Nephron (organoid): ENCODE measurements around the gene TMEM144.
A peak's percentile ranks its signal among the peaks of the same experiment; 100 is the strongest.

ENCODE experiments used
- H3K27ac Mint-ChIP-seq, 3 experiments: 2 replicates each; pipeline ENCODE4 v1.8.0; 2020; ENCODE audit warnings: mixed read lengths in 3 of 3, mild to moderate bottlenecking in 2 of 3, moderate library complexity in 1 of 3
- H3K27me3 Mint-ChIP-seq: 2 replicates; pipeline ENCODE4 v1.8.0; 2021; ENCODE audit warnings: low read depth, mild to moderate bottlenecking, moderate library complexity, mixed read lengths
- H3K36me3 Mint-ChIP-seq: 2 replicates; pipeline ENCODE4 v1.8.0; 2020; ENCODE audit warnings: low read depth, mixed read lengths
- H3K4me1 Mint-ChIP-seq: 2 replicates; pipeline ENCODE4 v1.8.0; 2020; ENCODE audit warnings: mixed read lengths
- H3K4me3 Mint-ChIP-seq, 3 experiments: 2 replicates each; pipeline ENCODE4 v1.8.0; 2020; ENCODE audit warnings: mild to moderate bottlenecking in 3 of 3, mixed read lengths in 3 of 3, moderate library complexity in 2 of 3
- H3K9me3 Mint-ChIP-seq: 2 replicates; pipeline ENCODE4 v1.8.0; 2020; ENCODE audit warnings: mixed read lengths
- TF ChIP-seq, protein P1 (sequence below), 3 experiments: fragments of 200-600 bp; sonication (generic); IDR thresholded peaks; one replicate each; pipeline ENCODE4 v1.5.0; 2021; ENCODE audit warnings: antibody characterized with exemption in 3 of 3; ENCODE audit not compliant: unreplicated experiment in 3 of 3

Gene TMEM144

DNA sequence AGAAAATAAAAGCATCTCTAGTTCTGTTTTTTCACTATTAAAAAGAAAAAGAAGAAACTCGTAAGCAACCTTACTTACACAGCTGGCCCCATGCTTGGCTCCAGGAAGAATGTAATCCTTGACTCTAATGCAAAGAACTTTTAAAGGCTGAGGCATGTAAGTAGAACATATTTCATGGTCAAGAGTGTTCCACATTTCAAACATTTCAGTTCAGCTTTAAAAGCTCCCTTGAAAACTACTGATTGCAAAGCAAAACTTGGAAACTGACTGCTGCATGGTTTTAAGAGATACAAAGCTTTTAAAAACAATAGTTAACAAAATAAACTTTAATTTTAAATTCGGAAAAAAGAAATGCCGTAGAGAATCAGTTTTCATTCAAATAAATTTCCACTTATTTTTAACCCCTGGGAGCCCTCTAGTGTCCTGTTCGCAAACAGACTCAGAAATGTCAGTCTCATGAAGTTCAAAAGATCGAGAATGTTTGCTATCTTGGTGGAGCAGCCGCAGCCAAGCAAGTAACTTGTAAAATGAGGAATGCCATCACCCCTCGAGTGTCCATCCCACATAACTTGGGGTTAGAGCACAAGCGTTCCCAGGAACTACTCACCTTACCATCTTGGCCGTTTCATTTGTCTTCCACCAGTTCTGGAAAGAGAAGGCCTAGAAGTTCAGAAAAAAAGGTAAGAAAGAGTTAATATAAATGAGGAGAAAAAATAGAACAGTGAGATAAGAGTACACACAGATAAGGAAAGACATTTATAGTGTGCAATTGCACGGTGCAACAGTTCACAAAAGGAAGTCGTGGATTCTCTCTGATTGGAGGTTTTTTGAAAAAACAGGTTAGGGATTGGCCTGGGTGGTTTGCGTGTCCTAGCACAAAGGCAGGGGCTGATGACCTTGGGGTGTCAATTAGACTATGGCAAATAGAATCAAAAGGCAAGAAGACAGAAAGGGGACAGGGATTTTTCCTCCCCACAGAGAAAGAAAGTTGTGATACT, 37.7 kb upstream of the TMEM144 start, which contains the start of gene GASK1B:
GASK1B (minus strand) TSS at position 765 of the 998 bp plus-strand sequence. CDS start 1,650 bp downstream, outside the sequence.
- peak within 1 kb of the TSS; percentile 94 to 96 (median 95) for H3K27ac Mint-ChIP-seq
- H3K9me3 Mint-ChIP-seq = no peaks in the 10 kb centered on the region
- H3K27me3 Mint-ChIP-seq = no peaks in the 10 kb centered on the region
- peaks cover 20% of the 10 kb centered on the region for H3K4me1 Mint-ChIP-seq
- H3K36me3 Mint-ChIP-seq = peaks cover 4% of the 10 kb centered on the region
- TF ChIP-seq, protein P1, sequence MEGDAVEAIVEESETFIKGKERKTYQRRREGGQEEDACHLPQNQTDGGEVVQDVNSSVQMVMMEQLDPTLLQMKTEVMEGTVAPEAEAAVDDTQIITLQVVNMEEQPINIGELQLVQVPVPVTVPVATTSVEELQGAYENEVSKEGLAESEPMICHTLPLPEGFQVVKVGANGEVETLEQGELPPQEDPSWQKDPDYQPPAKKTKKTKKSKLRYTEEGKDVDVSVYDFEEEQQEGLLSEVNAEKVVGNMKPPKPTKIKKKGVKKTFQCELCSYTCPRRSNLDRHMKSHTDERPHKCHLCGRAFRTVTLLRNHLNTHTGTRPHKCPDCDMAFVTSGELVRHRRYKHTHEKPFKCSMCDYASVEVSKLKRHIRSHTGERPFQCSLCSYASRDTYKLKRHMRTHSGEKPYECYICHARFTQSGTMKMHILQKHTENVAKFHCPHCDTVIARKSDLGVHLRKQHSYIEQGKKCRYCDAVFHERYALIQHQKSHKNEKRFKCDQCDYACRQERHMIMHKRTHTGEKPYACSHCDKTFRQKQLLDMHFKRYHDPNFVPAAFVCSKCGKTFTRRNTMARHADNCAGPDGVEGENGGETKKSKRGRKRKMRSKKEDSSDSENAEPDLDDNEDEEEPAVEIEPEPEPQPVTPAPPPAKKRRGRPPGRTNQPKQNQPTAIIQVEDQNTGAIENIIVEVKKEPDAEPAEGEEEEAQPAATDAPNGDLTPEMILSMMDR (IDR thresholded peaks at IDR 0.05; ENCODE audit: unreplicated experiment in 3 of 3) = peak; percentile 61 to 82 (median 63)
- H3K4me3 Mint-ChIP-seq = peak within 1 kb of the TSS; percentile 90 to 97 (median 96)

DNA sequence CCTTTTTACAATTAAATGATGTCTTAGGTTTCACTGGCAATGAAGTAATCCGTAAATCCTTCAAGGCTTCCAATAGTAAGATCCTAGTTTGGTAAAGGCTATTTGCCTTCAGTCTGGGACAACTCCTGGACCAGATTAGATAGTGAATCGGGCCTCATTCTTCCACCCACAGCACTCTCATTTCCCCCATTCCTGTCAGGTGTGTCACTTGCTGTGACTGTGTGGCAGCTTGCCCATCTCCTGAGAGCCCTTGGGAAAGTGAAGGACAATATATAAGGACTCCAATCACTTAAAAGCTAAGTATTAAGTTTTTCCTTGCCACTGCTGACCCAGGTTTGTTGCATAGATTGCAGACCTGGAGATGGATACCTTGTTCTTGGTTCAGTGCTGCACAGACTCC, 34.2 kb upstream of the TMEM144 start:
- no peaks in the 10 kb centered on the region for H3K9me3 Mint-ChIP-seq
- H3K36me3 Mint-ChIP-seq = no peaks in the 10 kb centered on the region
- H3K27me3 Mint-ChIP-seq = no peaks in the 10 kb centered on the region
- TF ChIP-seq, protein P1 (IDR thresholded peaks at IDR 0.05; ENCODE audit: unreplicated experiment in 3 of 3) = no peak
- no peak overlapping the region for H3K27ac Mint-ChIP-seq
- no peak overlapping the region for H3K4me3 Mint-ChIP-seq
- H3K4me1 Mint-ChIP-seq = peaks cover 13% of the 10 kb centered on the region

DNA sequence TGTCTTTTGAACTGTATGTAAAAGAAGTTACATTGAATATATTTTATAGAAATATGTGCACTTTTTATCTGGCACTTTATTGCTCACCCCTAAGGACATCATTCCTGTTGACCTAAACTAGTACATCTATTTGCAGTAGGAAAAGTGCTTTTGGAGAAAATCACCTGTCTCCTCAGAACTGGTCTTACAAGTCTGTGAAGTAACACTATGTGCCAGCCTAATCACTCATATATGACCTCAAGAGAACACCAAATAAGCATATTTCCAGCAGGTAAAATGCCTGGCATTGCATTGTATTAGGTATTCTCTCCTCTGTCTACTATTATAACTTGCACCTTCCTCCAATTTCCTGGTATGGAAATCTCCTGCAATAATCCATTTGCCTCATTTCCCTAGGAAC, 33.5 kb upstream of the TMEM144 start:
- TF ChIP-seq, protein P1 (IDR thresholded peaks at IDR 0.05; ENCODE audit: unreplicated experiment in 3 of 3) = no peak
- no peaks in the 10 kb centered on the region for H3K27me3 Mint-ChIP-seq
- no peak overlapping the region for H3K4me3 Mint-ChIP-seq
- H3K27ac Mint-ChIP-seq = no peak overlapping the region
- H3K4me1 Mint-ChIP-seq = peaks cover 13% of the 10 kb centered on the region
- H3K36me3 Mint-ChIP-seq = no peaks in the 10 kb centered on the region
- no peaks in the 10 kb centered on the region for H3K9me3 Mint-ChIP-seq

DNA sequence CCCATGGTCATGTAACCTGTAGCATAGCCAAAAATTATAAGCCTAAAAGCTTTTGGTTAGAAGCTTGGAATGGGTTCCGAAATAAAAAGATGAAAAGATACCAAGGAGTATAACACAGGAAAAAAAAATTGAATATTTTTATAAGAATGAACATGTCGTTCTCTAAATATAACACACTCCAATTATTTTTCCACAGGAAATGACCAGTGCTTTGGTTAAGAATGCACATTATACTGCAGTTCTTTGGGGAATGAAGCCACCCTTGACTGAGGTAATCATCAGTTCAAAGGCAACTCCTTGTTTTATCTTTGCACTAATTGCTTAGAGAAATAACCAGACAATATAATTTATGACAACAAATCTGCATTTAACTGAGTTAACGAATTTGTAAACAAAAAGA, 30.8 kb upstream of the TMEM144 start:
- Mint-ChIP-seq H3K9me3 (no peaks in the 10 kb centered on the region), H3K27me3 (no peaks in the 10 kb centered on the region), H3K4me1 (no peaks in the 10 kb centered on the region), H3K27ac (no peak overlapping the region), H3K36me3 (no peaks in the 10 kb centered on the region), H3K4me3 (no peak overlapping the region)
- TF ChIP-seq, protein P1 (IDR thresholded peaks at IDR 0.05; ENCODE audit: unreplicated experiment in 3 of 3) = no peak

DNA sequence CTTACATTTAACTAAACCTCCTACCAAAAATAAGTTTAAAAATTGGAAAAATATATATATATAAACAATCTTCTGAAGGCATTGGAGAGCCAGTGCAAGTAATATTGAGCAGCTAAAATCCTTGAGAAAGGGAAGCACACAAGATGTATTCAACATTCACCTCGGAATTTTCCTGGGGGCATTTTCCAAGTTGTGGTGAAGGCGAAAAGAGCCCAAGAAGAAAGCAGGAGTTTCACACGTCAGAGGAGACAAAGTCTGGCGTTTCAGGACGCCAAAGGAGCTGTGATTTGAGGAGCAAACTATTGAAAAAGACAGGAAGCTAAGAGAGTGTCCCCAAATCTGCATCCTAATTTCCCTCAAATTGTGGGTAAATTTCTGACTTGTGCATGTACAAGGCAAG, 28.4 kb upstream of the TMEM144 start:
- H3K27ac Mint-ChIP-seq = peak overlapping the region in 1 of 3 experiments; percentile 12
- TF ChIP-seq, protein P1 (IDR thresholded peaks at IDR 0.05; ENCODE audit: unreplicated experiment in 3 of 3) = no peak
- H3K4me1 Mint-ChIP-seq = no peaks in the 10 kb centered on the region
- H3K36me3 Mint-ChIP-seq = no peaks in the 10 kb centered on the region
- H3K4me3 Mint-ChIP-seq = no peak overlapping the region
- no peaks in the 10 kb centered on the region for H3K9me3 Mint-ChIP-seq
- no peaks in the 10 kb centered on the region for H3K27me3 Mint-ChIP-seq
